ENCODE measurements around the gene PPP2R5C. TPM values are rescaled to one million over a fixed set of nuclear protein-coding genes. Genes with fewer than 3 reads are reported as not detected.

Gene PPP2R5C
- total and polyA plus RNA-seq, 9 of the 15 experiments (the other 6 are each of a cell fraction or from before 2014, with no cell fraction given), result 284 to 617 (median 395) TPM

- peaks cover 8% of the 10 kb centered on the region; the same call in 1 of the 2 replicates for H4K20me1 ChIP-seq (replicated peaks; ENCODE audit: control insufficient read depth, insufficient read depth, low read length)
- H3K27me3 ChIP-seq (ENCODE audit: control insufficient read depth in 2 of 2, insufficient read depth in 2 of 2, low read length in 2 of 2), result no peaks in the 10 kb centered on the region
- in situ Hi-C loops (cut with MboI) (no loop called here), intact Hi-C loops (cut with micrococcal nuclease) (no loop called here)
- no peak for ATAC-seq
- H3K9me1 ChIP-seq (ENCODE audit: control insufficient read depth, insufficient read depth, low read length), result peaks cover 11% of the 10 kb centered on the region
- FAIRE-seq, result no peak
- H3K9me3 ChIP-seq (replicated peaks; ENCODE audit: control insufficient read depth, insufficient read depth, low read depth, low read length), result no peaks in the 10 kb centered on the region
- peaks cover 59% of the 10 kb centered on the region for H3K36me3 ChIP-seq (ENCODE audit: control insufficient read depth, insufficient read depth, low read length)
- peak overlapping the region; percentile 10; the same call in 1 of the 3 replicates for H3K27ac ChIP-seq (ENCODE audit: extremely low read depth, low read depth, low read length)
- no TSS peak for BruUV-seq (replicated peaks)
- peaks cover 97% of the 10 kb centered on the region for H3K79me2 ChIP-seq (ENCODE audit: control insufficient read depth, insufficient read depth, low read length)
- no peak for TF ChIP-seq RNF219 (CRISPR knock-in tag; IDR thresholded peaks at IDR 0.05)
- peak; percentile 91 for TF ChIP-seq ZBTB40 (IDR thresholded peaks at IDR 0.05)
- peak; percentile 89 for TF ChIP-seq ZBTB40 (CRISPR knock-in tag; IDR thresholded peaks at IDR 0.05)
- H3K4me1 ChIP-seq (replicated peaks in 1 of 2; ENCODE audit: control insufficient read depth in 2 of 2, insufficient read depth in 2 of 2, low read length in 2 of 2), result peaks cover 8 to 58% of the 10 kb centered on the region in 2 experiments
- no peak for DNase-seq (ENCODE audit: extremely low read depth in 1 of 4, low spot score in 3 of 4)
- H3K4me3 ChIP-seq, result no peak overlapping the region
- H2AFZ ChIP-seq (ENCODE audit: low read depth, low read length), result no peak overlapping the region
- POLR2A ChIA-PET, result interaction anchor here (0.6 to 3.7 kb wide), 5 partner anchors 10 to 701 kb away, joined by 3 to 11 read pairs (median 4); no protein-coding TSS in a partner anchor
- H3K4me2 ChIP-seq (ENCODE audit: insufficient read depth, low read length), result no peak overlapping the region
- CTCF ChIA-PET (ENCODE audit: low intra/inter-chr PET ratio), result no interaction called here
- H3K9ac ChIP-seq (ENCODE audit: insufficient read depth in 1 of 2, low read depth in 2 of 2, low read length in 2 of 2), result peak overlapping the region in 1 of 2 experiments; percentile 18; a peak in 1 of 4 replicates
- WGBS (ENCODE audit: insufficient coverage, low coverage, missing lambda C conversion rate), result 81% methylated on average over 7 of the region's 7 CpGs
These were observed 51.8 kb downstream of the PPP2R5C start for GRCh38 chr14:101813171-101813759.
